ENCODE results near the gene UAP1.

Gene UAP1

DNA sequence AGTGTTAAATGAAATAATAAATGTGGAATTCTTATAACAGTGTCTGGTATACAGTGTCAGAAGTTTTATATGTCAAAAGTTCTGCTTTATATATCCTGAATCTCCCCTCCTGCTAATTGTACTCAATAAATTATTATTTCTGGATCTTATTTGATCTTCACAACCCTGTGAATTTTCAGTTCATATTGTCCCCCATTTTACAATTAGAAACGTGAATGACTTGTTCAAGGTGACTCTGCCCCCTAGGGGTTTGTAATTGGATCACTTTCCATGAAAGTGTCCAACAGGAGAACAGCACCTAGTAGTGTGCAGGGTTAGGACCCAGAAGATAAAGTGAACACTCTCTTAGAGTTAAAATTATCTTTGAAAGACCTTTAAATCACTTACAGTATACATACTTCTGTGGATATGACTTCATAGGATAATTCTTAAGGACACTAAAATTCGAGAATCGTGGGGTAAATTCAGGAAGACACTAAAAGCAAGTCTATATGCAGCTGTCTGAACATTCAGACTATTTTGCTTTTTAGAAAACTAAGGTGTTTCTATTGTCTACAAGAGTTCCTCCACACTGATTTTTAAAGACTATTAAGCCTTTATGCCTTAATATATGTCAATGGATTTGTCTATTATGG is 66.3 kb downstream of the UAP1 start:
- TF ChIP-seq, protein P1, sequence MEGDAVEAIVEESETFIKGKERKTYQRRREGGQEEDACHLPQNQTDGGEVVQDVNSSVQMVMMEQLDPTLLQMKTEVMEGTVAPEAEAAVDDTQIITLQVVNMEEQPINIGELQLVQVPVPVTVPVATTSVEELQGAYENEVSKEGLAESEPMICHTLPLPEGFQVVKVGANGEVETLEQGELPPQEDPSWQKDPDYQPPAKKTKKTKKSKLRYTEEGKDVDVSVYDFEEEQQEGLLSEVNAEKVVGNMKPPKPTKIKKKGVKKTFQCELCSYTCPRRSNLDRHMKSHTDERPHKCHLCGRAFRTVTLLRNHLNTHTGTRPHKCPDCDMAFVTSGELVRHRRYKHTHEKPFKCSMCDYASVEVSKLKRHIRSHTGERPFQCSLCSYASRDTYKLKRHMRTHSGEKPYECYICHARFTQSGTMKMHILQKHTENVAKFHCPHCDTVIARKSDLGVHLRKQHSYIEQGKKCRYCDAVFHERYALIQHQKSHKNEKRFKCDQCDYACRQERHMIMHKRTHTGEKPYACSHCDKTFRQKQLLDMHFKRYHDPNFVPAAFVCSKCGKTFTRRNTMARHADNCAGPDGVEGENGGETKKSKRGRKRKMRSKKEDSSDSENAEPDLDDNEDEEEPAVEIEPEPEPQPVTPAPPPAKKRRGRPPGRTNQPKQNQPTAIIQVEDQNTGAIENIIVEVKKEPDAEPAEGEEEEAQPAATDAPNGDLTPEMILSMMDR (conservative IDR thresholded peaks at IDR 0.05; ENCODE audit: low read depth, low read length) = peak; percentile 68
- no peak overlapping the region for H3K4me3 ChIP-seq (ENCODE audit: low read length)
- no peak for DNase-seq (ENCODE audit: low read depth)

DNA sequence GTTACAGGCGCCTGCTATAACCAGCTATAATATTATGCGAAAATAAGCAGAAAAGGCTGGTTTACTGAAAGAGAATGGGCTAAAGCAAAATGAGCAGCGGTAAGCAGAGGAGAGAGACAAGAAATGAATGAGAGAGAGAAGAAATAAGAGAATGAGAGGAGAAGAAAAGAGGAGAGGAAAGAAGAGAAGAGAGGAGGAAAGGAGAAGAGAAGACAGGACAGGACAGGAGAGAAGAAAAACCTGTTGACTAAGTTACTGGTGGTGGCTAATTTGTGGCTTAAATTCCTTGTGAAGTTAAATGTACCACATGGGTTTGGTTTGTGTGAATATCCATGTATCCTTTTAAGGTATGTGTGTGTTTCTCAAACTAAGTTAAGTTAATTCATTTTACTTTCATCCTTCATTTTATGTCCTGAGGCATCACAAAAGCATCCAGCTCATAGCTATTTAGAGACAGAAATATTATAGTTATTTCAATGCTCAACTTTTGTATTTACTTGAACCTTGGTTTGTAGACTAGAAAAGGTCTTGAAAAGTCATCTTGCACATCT is 67.6 kb downstream of the UAP1 start:
- no peak for DNase-seq (ENCODE audit: low read depth)
- H3K4me3 ChIP-seq (ENCODE audit: low read length) = no peak overlapping the region

DNA sequence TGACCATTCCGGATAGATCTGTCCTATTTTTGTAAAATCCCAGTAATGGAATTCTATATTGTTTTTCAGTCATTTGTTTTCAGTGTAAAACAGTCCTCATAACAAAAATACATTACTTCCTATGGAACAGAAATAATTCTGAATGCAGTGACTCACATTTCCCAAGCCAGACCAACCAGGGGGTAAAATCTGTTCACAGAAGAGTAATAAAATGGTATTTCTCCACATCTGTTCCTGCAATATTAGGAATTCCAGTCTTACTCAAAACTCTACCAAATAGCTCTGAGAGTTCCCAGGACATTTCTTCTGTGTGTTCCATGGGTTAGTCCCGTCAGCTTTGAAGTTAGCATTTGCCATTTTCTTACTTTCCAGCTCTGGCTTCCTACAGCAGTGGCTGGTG is 68.1 kb downstream of the UAP1 start:
- no peak overlapping the region for H3K4me3 ChIP-seq (ENCODE audit: low read length)
- no peak for DNase-seq (ENCODE audit: low read depth)
- TF ChIP-seq, protein P1 (conservative IDR thresholded peaks at IDR 0.05; ENCODE audit: low read depth, low read length) = no peak

More for the DNA sequence above, 67.6 kb downstream of the UAP1 start:
- TF ChIP-seq, protein P1 (conservative IDR thresholded peaks at IDR 0.05; ENCODE audit: low read depth, low read length) = no peak

DNA sequence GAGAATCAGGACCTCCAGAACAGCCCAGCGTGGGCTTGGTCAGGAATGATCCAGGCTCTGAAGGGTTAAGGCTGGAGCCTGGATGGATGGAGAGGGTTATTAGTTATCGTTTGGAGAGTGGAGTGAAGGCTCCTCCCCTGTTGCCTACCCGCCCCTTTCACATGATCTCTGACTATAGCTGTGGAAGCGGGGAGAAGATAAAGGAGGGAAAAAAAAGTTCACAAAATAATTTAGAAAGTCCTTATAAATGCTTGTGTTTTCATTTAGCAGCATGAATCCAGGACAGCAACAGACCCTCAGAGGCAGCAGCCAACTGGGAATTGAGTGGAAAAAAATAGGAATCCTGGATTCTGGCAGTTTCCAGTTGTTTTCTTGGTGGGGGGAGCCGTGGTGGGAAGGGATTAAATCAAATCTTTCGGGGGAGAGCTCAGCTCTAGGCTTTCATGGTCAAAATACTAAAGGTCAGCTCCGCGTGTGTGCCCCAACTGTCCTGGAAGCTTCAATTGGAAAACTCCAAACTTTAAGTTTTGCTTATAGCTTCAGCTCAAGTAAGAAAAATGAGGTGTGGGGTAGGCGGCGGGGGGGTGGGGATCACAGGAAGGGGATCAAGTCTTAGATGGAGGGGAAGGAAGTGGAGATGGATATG is 70.1 kb downstream of the UAP1 start:
- peak overlapping the region; percentile 61 for H3K4me3 ChIP-seq (ENCODE audit: low read length)
- TF ChIP-seq, protein P1 (conservative IDR thresholded peaks at IDR 0.05; ENCODE audit: low read depth, low read length) = no peak

DNA sequence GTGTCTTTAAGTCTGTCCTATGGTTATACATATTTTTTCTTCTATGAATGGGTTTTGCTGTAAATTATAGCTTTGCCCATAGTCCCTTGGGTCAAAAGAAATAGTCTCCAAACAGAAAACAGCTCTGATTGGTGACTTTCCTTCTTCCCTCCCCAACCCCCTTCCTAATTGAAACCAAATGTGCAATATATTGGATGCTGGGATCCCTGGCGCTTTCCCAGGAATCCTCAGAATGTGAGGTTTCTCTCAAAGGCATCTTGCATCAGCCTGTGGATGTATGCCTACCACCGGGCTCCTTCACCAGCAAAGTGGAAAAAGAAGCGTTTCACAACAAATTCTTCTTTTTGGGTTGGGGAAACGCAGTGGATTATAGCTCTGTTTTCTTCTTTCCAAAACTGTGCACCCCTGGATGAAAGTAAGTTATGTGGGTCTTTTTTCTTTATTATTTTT is 70.7 kb downstream of the UAP1 start, which contains the start of gene DDR2:
Gene DDR2, plus strand, starts transcription at position 248 of the 450 bp plus-strand sequence. CDS start 86,600 bp downstream, outside the sequence.
- DNase-seq (ENCODE audit: low read depth) = no peak
- TF ChIP-seq, protein P1 (conservative IDR thresholded peaks at IDR 0.05; ENCODE audit: low read depth, low read length) = no peak
- H3K4me3 ChIP-seq (ENCODE audit: low read length) = peak within 1 kb of the TSS; percentile 61

More for the DNA sequence above, 70.1 kb downstream of the UAP1 start:
- no peak for DNase-seq (ENCODE audit: low read depth)

DNA sequence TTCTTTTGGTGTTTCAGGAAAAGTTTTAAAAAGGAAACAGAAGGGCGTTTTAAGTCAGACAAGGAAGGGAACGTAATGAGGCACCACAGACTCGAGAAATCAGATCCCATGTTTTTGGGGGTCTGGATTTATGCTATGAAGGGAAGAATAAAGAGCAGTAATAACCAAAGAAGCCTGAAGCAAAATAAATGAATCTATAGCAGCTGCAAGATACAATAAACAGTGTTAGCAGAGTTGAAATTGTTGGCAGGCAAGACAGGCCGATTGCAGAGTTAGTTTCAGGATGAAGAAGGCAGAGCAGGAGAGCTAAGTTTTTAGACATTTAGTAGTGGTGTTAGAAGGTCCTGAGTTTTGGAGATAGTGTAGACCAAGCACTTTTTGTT is 71.2 kb downstream of the UAP1 start:
- TF ChIP-seq, protein P1 (conservative IDR thresholded peaks at IDR 0.05; ENCODE audit: low read depth, low read length) = no peak
- no peak for DNase-seq (ENCODE audit: low read depth)
- peak overlapping the region; percentile 61 for H3K4me3 ChIP-seq (ENCODE audit: low read length)
